Suppressor macrophage treated with lipopolysaccharide for 1 hour (primary cell): Measurements from ENCODE around the gene KDF1.
"Not testable (repeated sequence)": the region's sequence is repeated elsewhere in the genome, so short reads cannot be mapped to it uniquely, and the experiment has no call there.

ENCODE experiments used
- DNase-seq, 3 donors: peaks; one replicate each; pipeline ENCODE4 v3.0.0-alpha.2; 2020 to 2022

Gene KDF1

GRCh38 chr1:26994020-26994786 lies 33.9 kb upstream of the KDF1 start:
- DNase-seq: peak in 1 of 3 donors; percentile 36

DNA sequence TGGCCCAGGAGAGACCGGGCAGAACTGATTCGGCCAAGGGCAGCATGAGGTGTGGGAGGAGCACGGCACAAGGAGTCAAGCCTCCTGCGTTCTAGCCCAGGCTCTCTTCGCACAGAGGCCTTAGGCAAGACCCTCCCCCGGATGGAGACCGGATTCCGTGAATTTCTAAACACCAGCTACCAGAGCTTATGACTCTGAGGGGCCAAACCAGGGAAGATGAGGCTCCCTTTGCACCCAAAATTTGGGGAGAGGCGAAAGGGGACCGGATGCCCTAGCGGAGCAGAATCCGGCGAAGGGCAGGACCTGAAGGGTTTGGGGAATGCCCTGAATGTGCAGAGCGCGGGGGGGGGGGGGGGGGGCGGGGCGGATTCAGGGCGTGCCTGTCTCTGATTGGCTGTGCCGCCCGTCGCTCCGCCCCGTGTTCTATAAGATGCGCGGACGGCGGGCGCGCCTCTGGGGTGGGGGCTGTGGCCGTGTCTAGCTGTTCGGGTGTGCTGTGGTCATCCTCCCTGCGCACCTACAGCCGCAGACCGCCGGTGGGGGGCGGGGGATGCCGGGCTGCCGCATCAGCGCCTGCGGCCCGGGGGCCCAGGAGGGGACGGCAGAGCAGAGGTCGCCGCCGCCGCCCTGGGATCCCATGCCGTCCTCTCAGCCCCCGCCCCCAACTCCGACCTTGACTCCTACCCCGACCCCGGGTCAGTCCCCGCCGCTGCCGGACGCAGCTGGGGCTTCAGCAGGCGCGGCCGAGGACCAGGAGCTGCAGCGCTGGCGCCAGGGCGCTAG lies 33.2 kb upstream of the KDF1 start, which contains the start of gene TRNP1:
TRNP1 (plus strand) TSS at position 456 of the 783 bp plus-strand sequence; CDS start at position 551, 95 bp downstream.
- DNase-seq: peak; percentile 69 to 83 (median 73)

GRCh38 chr1:26991310-26992116 lies 31.2 kb upstream of the KDF1 start:
- peak; percentile 62 to 70 (median 63) for DNase-seq

- not testable (repeated sequence) for DNase-seq
Measured at GRCh38 chr1:26989403-26990109, 29.3 kb upstream of the KDF1 start.

GRCh38 chr1:26986658-26987057 lies 26.4 kb upstream of the KDF1 start:
- DNase-seq: no peak

- DNase-seq: no peak
Measured at GRCh38 chr1:26984291-26984690, 24.0 kb upstream of the KDF1 start.

- DNase-seq: no peak
Measured at GRCh38 chr1:26983863-26984262, 23.6 kb upstream of the KDF1 start.

GRCh38 chr1:26981146-26981846 lies 21.0 kb upstream of the KDF1 start:
- DNase-seq: no peak

DNA sequence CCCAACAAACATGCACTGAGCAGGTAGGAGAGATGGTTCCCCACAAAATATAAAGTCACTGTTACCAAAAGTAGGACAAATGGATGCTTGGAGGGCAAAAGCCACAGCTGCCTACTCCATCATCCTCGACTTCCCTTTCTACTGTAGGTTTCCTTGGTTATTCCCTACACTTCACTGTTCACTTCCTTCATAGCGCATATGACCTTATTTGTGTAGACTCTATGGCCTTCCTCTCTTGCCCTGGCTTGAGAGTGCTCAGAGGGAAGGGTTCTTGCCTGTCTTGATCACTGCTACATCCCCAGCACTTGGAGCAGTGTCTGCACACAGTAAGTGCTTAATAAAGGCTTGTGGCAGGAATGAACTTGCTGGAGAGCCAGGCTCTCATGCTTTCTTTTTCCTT lies 18.6 kb upstream of the KDF1 start:
- DNase-seq: peak; percentile 58 to 67 (median 66)

DNA sequence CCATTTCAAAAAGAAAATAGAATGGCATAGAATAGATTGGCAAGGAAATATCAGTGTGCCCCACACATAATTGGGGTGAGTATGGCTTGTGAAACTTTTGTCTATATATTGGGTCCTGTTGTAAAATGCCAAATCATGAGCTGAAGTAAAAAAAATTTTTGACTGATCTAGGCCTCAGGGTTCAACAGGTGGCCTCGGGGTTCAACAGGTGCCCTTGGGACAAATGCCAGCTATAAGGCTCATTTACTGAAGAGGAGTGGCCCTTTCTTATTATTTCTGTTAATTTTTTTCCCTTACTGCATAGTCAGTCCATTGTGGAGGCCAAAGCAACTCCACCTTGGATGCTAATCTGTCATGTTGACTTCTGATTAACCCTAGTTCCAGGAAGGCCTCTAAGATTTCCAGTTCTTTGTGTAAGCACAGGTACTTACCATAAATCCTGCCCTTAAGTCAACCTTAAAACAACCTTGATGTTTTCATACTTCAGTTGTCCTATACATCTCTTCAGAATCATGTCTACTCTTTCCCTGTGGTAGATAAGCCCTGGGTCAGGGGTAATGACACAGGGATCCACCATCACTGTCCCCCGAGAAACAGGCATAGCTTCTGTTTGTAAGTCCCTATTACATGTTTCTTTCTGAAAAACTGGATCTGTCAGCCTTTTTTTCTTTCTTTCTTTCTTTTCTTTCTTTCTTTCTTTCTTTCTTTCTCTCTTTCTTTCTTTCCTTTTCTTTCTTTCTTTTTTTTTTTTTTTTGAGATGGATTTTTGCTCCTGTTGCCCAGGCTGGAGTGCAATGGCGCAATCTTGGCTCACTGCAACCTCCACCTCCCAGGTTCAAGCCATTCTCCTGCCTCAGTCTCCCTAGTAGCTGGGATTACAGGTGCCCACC lies 16.6 kb upstream of the KDF1 start:
- DNase-seq: no peak

- no peak for DNase-seq
Measured at GRCh38 chr1:26972821-26973220, 12.6 kb upstream of the KDF1 start.

DNA sequence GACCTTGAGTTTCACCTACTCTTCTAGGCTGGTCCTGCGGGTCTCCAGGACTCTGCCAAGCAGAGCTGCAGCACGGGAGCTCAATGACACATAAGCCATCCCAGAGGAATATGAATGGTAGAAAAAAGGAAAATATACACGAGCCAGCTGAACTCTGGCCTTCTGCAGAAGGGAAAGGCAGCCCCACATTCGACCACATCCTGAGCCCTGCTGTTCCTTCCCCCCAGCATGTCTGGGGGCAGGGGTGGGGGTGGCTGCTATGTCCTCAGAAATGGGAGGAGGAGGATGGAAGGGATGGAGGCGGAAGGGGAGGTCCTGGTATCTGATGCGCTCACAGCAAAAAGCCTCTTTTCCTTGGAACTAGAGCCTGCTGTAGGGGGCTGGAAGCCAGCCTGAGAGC lies 12.1 kb upstream of the KDF1 start:
- DNase-seq: no peak

- no peak for DNase-seq
Measured at GRCh38 chr1:26971590-26971989, 11.3 kb upstream of the KDF1 start.

GRCh38 chr1:26970810-26971209 lies 10.5 kb upstream of the KDF1 start:
- no peak for DNase-seq

DNA sequence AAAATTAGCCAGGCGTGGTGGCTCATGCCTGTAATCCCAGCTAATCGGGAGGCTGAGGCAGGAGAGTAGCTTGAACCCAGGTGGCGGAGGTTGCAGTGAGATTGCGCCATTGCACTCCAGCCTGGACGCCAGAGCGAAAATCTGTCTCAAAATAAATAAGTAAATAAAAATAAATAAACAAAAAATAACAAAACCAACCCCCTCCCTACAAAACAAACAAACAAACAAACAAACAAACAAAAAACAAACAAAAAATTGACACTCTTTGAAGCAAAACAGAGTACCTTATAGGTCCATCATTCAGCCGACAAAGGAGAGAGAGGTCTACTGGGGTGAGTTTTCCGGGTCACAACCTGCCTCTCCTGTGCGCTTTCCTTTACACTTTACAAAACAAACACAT lies 5.4 kb upstream of the KDF1 start:
- DNase-seq: no peak

DNA sequence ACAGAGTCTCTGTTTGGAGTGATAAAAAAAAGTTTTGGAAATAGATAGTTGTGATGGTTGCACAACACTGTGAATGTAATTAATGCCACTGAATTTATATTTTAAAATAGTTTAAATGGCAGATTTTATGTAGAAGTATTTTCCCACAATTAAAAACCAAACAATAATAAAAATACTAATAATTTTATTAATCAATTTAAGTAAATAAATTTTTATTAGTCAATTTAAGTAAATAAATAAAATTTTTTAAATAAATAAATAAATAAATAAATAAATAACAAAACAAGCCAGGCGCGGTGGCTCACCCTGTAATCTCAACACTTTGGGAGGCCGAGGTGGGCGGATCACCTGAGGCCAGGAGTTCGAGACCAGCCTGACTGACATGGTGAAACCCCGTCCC lies 4.9 kb upstream of the KDF1 start:
- DNase-seq: no peak

GRCh38 chr1:26961826-26962225 lies 1.6 kb upstream of the KDF1 start:
- no peak for DNase-seq

- DNase-seq: no peak
Measured at GRCh38 chr1:26960625-26960966, 328 bp upstream of the KDF1 start.

- DNase-seq: no peak
Measured at GRCh38 chr1:26959270-26959669, 998 bp downstream of the KDF1 start.

DNA sequence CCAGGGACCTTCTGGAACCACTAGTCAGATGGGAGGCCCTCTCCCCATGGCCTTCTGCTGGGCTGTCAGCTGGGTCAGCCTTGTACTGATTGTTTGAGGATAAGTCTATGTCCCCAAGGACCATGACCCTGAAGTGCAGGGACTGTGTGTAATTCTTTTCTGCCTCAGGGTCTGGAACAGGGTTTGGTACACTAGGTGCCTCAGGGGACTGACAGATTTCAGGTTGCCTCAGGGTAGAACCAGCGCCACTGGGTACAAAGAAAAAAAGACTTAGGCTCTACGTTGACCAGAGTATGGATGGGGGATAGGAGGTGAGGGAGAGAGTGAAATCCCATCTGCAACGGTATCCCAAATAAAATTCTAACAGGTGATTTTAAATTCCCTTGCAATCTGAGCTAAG lies 3.0 kb downstream of the KDF1 start:
- no peak for DNase-seq

DNA sequence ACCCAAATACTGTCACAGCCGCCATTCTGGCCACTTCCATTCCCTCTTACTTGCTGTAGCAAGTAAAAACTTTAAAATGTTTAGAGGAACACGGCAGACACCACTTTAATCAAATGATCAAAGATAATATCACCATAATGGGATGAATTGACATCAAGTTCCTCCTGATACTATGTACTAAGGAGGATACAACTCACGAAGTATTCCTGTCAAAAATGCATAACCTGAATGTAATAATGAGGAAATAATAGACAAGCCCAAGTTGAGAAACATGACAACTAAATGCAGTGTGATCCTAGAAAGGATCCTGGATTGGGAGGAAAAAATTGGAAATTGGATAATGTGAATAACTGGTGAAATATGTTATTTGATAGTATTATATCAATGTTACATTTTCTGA lies 3.9 kb downstream of the KDF1 start:
- DNase-seq: no peak
